Body of pancreas (tissue), 4 donors: ENCODE measurements around the gene TEX2. TPM values are rescaled to one million over a fixed set of nuclear protein-coding genes. Genes with fewer than 3 reads are reported as not detected.
A peak's percentile ranks its signal among the peaks of the same experiment; 100 is the strongest.

Source experiments
- ATAC-seq: fragments of 150-250 bp; one replicate; pipeline ENCODE4 v1.9.1; 2016
- DNase-seq, 4 donors: peaks; one replicate each; pipeline ENCODE4 v3.0.0-alpha.2; 2019
- H3K27ac ChIP-seq, 4 donors: fragments of 200-600 bp; sonication (generic); 1 replicate in 3 of 4; 2 replicates in 1 of 4; pipeline versions ENCODE4 v1.5.1 to v1.6.1; 2016 to 2019; ENCODE audit warnings: mild to moderate bottlenecking in 1 of 4, mixed read lengths in 1 of 4, moderate library complexity in 1 of 4
- H3K27me3 ChIP-seq, 2 donors: fragments of 200-600 bp; sonication (generic); one replicate each; pipeline ENCODE4 v1.6.0; 2016; ENCODE audit warnings: mild to moderate bottlenecking in 1 of 2
- H3K36me3 ChIP-seq, 2 donors: fragments of 200-600 bp; sonication (generic); replicated peaks in 1 of 2; 2 replicates each; pipeline ENCODE4 v1.5.1; 2016; ENCODE audit warnings: low read depth in 2 of 2; ENCODE audit not compliant: insufficient read depth in 1 of 2
- H3K4me1 ChIP-seq: fragments of 200-600 bp; sonication (generic); one replicate; pipeline ENCODE4 v1.6.0; 2016
- H3K4me3 ChIP-seq, 2 donors: fragments of 200-600 bp; sonication (generic); 1 replicate in 1 of 2; 2 replicates in 1 of 2; pipeline ENCODE4 v1.5.1; 2016 to 2019
- H3K9me3 ChIP-seq, 3 donors: fragments of 200-600 bp; sonication (generic); 1 replicate in 2 of 3; 2 replicates in 1 of 3; pipeline ENCODE4 v1.5.1; 2016
- POLR2A ChIP-seq, 3 donors: fragments of 450-650 bp; IDR thresholded peaks; one replicate each; pipeline ENCODE4 v1.6.1; 2016; ENCODE audit warnings: antibody characterized with exemption in 3 of 3, mild to moderate bottlenecking in 2 of 3
- WGBS, 2 donors: methylation state at CpG; one replicate each; pipeline ENCODE4 v1.1.5; 2017; 5-methylcytosine and 5-hydroxymethylcytosine counted together
- intact Hi-C: fragments of 100-400 bp; cut with DNase I; formaldehyde crosslinking; loops from one replicate; pipeline ENCODE4 v1.15.1; 2023
- total RNA-seq, 2 donors: library from RNA; depleted of rRNA; stranded (reverse); fragments of >200 nt; gene quantifications; one replicate each; pipeline ENCODE4 v1.1.0, GENCODE V29; 2016
- TF ChIP-seq, protein P1 (sequence below), 7 experiments: fragments of 450-650 bp in 4 of 7; fragments of 200-600 bp in 3 of 7; sonication (generic) in 3 of 7; IDR thresholded peaks; one replicate each; pipeline ENCODE4 v1.5.1; 2016 to 2019; ENCODE audit warnings: antibody characterized with exemption in 7 of 7

The TEX2 gene
- total RNA-seq, 2 donors from 2014 or later: 36.1 to 82.1 TPM

DNA sequence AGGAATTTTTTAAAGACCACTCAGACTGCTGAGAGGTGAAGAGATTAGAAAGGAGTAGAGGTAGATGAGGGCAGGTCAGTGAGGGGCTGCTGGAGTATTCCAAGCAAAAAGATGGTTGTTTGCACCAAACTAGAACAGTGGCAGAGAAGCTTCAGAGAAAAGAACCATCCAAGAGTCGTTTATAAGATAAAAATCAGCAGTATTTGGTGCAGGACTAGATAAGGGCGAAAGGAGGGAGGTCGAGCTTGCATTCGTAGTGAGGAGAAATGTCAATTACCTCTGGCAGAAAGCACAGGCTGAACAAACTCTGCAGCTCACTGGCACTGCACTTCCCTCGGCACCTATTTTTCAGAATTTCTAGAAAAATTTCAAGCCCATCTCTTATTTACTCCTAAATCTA lies 9.6 kb downstream of the TEX2 start:
- no peaks in the 10 kb centered on the region for H3K27me3 ChIP-seq
- H3K27ac ChIP-seq: peak overlapping the region in 1 of 4 donors; percentile 4
- DNase-seq (no peak), ATAC-seq (no peak)
- H3K4me3 ChIP-seq: no peak overlapping the region
- TF ChIP-seq POLR2A (IDR thresholded peaks at IDR 0.05): no peak
- TF ChIP-seq, protein P1, sequence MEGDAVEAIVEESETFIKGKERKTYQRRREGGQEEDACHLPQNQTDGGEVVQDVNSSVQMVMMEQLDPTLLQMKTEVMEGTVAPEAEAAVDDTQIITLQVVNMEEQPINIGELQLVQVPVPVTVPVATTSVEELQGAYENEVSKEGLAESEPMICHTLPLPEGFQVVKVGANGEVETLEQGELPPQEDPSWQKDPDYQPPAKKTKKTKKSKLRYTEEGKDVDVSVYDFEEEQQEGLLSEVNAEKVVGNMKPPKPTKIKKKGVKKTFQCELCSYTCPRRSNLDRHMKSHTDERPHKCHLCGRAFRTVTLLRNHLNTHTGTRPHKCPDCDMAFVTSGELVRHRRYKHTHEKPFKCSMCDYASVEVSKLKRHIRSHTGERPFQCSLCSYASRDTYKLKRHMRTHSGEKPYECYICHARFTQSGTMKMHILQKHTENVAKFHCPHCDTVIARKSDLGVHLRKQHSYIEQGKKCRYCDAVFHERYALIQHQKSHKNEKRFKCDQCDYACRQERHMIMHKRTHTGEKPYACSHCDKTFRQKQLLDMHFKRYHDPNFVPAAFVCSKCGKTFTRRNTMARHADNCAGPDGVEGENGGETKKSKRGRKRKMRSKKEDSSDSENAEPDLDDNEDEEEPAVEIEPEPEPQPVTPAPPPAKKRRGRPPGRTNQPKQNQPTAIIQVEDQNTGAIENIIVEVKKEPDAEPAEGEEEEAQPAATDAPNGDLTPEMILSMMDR (IDR thresholded peaks at IDR 0.05): no peak
- intact Hi-C loops: no loop called here
- 51 to 57% methylated on average over 5 of the region's 5 CpGs for WGBS, 2 donors
- H3K36me3 ChIP-seq: no peaks in the 10 kb centered on the region
- no peaks in the 10 kb centered on the region for H3K9me3 ChIP-seq
- H3K4me1 ChIP-seq: peaks cover 94% of the 10 kb centered on the region

DNA sequence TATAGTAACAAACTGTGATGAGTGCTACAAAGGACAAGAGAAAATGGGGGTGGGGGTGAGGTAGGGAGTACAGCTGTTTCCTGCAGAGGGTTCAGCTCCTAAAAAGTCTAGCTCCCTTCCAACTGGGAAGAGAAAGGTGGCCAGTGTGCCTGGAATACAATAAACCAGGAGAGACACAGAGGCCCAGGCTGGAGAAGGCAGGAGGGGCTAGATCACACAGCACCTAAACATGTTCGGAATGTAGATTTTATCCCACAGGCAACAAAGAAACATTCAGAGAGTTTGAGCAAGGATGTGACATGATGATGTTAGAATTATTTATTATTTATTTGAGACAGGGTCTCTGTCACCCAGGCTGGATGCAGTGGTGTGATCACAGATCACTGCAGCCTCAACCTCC lies 10.2 kb downstream of the TEX2 start:
- TF ChIP-seq, protein P1 (IDR thresholded peaks at IDR 0.05): no peak
- TF ChIP-seq POLR2A (IDR thresholded peaks at IDR 0.05): no peak
- 92 to 95% methylated on average over 1 of the region's 1 CpG for WGBS, 2 donors
- H3K4me1 ChIP-seq: peaks cover 93% of the 10 kb centered on the region
- no peak overlapping the region for H3K27ac ChIP-seq
- no peaks in the 10 kb centered on the region for H3K9me3 ChIP-seq
- intact Hi-C loops: no loop called here
- no peaks in the 10 kb centered on the region for H3K27me3 ChIP-seq
- ATAC-seq: no peak
- no peaks in the 10 kb centered on the region for H3K36me3 ChIP-seq
- no peak for DNase-seq
- H3K4me3 ChIP-seq: no peak overlapping the region

DNA sequence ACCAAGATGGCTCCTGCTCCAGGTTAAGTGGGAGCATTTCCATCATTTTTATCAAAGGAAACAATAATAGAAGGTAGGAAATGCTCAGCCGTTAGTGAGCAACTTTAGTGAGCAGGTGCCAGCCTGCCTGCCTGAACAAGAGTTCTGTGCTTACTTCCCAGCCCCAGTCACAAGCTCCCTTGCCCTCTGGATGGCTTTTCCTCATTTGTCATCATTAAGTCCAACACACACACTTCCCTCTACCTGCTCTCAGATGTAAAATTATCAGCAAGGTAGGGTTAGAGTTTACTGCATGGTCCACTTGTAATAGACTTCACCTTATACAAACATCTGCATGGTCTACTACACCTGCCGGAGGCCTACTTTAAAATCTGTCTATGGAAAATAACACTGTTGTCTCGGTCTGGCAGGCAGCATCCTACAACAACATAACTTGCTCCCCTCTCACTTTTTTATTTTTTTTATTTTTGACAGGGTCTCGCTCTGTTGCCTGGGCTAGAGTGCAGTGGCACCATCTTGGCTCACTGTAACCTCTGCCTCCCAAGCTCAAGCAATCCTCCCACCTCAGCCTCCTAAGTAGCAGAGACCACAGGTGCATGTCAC lies 12.7 kb downstream of the TEX2 start:
- DNase-seq (peak in 2 of 4 donors; percentile 27 to 33), ATAC-seq (peak; percentile 30)
- Histone ChIP-seq H3K4me3 (no peak overlapping the region), H3K27me3 (no peaks in the 10 kb centered on the region), H3K9me3 (no peaks in the 10 kb centered on the region), H3K4me1 (peaks cover 74% of the 10 kb centered on the region), H3K36me3 (no peaks in the 10 kb centered on the region), H3K27ac (peak overlapping the region in 3 of 4 donors; percentile 35 to 58 (median 46))
- WGBS, 2 donors: 62 to 63% methylated on average over 4 of the region's 4 CpGs
- intact Hi-C loops: no loop called here
- TF ChIP-seq POLR2A (IDR thresholded peaks at IDR 0.05): no peak
- TF ChIP-seq, protein P1 (IDR thresholded peaks at IDR 0.05): no peak

DNA sequence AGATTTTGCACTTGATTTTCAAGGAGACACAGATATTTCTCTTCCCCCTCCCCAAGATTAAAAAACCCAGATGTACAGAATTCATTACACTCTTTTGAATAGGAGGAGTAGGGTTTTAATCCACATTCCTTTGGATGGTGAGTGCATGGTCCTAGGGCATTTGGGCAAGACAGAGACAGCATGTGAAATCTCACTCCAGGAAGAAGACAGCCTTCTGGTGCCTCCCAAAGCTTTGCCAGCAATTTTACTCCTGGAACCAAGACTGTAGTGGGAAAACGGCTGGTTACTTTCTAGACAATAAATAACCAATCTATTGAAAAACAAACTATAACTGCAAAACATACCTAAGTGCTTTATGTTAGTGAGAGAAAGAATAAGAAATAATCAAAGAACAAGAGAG lies 15.2 kb downstream of the TEX2 start:
- intact Hi-C loops: no loop called here
- no peaks in the 10 kb centered on the region for H3K9me3 ChIP-seq

More for the DNA sequence above, 15.2 kb downstream of the TEX2 start:
- no peaks in the 10 kb centered on the region for H3K36me3 ChIP-seq
- no peaks in the 10 kb centered on the region for H3K27me3 ChIP-seq
- TF ChIP-seq POLR2A (IDR thresholded peaks at IDR 0.05): no peak
- TF ChIP-seq, protein P1 (IDR thresholded peaks at IDR 0.05): no peak
- no peak for DNase-seq
- H3K4me1 ChIP-seq: peaks cover 51% of the 10 kb centered on the region
- H3K27ac ChIP-seq: no peak overlapping the region
- 9 to 52% methylated on average over 1 of the region's 1 CpG for WGBS, 2 donors
- no peak for ATAC-seq
- no peak overlapping the region for H3K4me3 ChIP-seq
